A549 (cell line): ENCODE results near the gene DZANK1.

ENCODE experiments used
- CTCF ChIP-seq: fragments of >200 bp; sonication (Bioruptor Twin); formaldehyde crosslinking; IDR thresholded peaks from 3 replicates; pipeline ENCODE4 v1.5.1; 2016
- MAZ ChIP-seq: fragments of 150-350 bp; IDR thresholded peaks from 2 replicates; pipeline ENCODE4 v1.6.1; 2014; ENCODE audit warnings: antibody characterized with exemption, low read depth, low read length, borderline replicate concordance
- POLR2A ChIP-seq: IDR thresholded peaks from 2 replicates; pipeline ENCODE4 v1.6.1; 2012; ENCODE audit warnings: mild to moderate bottlenecking, low read length

- TF ChIP-seq MAZ (no peak), POLR2A (no peak), CTCF (no peak)
These were observed 10.2 kb downstream of the DZANK1 start for GRCh38 chr20:18456600-18456999.
